NOMO-1 treated with DMSO at 0.1 percent for 48 hours (cell line): ENCODE data around the gene ASXL3.

Experiments
- DNase-seq: peaks from one replicate; lab custom pipeline; 2025; ENCODE audit not compliant: unreplicated experiment; lab: John Stamatoyannopoulos, UW

The ASXL3 gene

DNA sequence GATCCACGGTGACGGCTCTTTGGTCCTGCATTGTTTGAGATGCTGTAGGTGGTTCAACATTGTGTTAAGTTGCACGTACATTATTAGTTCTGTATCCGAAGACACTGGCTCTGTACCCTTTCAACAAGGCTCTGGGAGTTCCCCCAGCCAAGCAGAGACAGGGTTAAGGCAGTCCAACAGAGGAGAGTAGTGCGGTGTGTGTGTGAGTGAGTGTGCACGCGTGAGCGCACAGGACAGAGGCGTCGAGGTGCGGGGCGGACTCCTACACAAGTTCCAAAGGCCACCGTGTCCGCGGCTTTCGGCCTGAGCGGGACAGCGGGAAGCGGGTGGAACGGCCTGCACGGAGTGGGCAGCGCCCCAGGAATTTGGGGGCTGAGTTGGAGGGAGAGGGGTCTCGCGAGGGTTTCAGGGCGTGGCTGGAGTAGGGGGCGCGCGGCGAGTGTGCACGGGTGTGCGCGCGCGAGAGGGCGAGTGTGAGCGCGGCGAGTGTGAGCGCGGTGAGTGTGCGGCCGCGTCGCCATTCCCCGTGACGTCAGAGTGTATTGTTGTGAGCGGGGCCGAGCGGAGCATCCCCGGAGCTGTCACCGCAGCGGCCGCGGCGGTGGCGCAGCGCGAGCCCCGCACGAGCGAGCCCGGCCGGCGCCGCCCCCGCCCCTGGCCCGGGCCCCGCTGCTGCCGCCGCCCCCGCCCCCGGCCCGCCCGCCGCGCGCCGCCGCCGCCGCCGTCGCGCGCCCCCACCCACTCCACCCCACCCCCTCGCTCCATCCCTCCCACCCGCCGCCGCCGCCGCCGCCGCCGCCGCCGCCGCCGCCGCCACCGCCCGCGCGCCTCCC lies at the start of gene ASXL3:
Gene ASXL3, plus strand, starts transcription at position 535 of the 833 bp plus-strand sequence. CDS start 413 bp downstream, outside the sequence.
- no peak for DNase-seq

GRCh38 chr18:33532978-33533377 lies 45.0 kb upstream of the ASXL3 start:
- DNase-seq: no peak

GRCh38 chr18:33536904-33537303 lies 41.1 kb upstream of the ASXL3 start:
- DNase-seq: no peak

- DNase-seq: no peak
Measured at GRCh38 chr18:33538418-33539042, 39.5 kb upstream of the ASXL3 start.

GRCh38 chr18:33540392-33540791 lies 37.6 kb upstream of the ASXL3 start:
- DNase-seq: no peak

DNA sequence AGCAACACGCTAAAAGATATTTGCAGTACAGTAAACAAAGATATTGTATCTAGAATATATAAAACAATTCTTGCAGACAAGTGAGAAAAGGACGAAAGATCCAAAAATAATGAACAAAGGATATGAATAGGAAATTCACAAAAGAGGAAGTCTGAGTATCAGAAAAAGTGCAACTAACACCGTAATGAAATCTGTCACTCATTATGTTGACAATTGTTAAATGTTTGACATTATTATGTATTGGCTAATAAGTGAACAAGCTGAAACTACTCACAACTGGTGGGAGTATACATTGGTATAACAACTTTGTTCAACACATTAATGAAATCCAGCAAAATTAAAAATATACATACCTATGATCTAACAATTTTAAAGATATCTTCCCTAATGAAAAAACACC lies 36.7 kb upstream of the ASXL3 start:
- DNase-seq: no peak

- DNase-seq: no peak
Measured at GRCh38 chr18:33556846-33557245, 21.2 kb upstream of the ASXL3 start.

- DNase-seq: no peak
Measured at GRCh38 chr18:33557706-33558105, 20.3 kb upstream of the ASXL3 start.

- DNase-seq: no peak
Measured at GRCh38 chr18:33558529-33558928, 19.5 kb upstream of the ASXL3 start.

DNA sequence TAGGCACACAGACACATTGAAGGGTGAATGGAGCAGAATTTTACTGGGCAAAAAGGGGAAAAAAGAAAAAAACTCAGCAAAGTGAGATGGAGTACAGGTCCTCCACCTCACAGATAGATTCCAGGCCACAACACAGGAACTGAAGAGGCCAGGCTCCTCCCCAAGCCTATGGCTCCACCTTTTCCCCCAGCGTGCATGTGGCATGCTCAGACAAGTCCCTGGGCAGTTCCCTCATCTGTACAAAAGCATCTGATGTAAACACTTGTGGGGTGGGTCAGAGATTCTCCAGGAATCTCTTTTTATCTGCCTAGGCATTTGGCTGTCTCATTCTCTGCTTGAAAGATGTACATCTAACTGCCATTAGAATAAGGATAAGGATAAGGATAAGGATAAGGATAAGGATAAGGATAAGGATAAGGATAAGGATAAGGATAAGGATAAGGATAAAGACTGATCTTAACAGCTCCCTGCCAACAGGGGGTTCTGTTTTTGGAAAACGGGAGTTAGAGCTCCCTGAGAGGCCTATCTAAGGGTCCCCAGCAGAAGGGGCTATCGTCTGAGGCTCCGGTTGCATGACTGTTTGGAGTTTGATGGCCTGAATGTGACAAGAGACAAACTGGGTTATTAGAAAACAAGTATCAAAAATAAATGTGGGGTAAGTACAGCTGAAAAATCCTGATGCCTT lies 17.2 kb upstream of the ASXL3 start:
- DNase-seq: no peak

DNA sequence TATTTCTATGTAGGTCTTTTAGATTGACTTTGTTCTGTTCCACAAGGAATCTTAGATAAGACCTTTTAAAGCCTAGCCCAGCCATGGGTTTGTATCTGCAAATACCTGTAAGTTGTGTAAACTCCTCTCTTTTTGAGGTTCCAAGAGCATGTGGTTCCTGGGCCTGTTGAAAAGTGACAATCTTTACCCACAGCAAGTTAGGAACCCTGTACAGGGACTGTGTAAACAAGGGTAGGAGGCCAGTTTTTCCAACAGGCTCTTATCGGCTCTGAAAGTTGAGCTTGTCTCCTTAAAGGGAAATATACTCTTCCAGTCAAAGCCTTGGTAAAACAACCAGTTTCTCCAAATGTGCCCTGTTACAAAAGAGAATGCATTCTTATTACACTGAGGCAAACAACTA lies 15.3 kb upstream of the ASXL3 start:
- no peak for DNase-seq

- DNase-seq: no peak
Measured at GRCh38 chr18:33567705-33568104, 10.3 kb upstream of the ASXL3 start.

DNA sequence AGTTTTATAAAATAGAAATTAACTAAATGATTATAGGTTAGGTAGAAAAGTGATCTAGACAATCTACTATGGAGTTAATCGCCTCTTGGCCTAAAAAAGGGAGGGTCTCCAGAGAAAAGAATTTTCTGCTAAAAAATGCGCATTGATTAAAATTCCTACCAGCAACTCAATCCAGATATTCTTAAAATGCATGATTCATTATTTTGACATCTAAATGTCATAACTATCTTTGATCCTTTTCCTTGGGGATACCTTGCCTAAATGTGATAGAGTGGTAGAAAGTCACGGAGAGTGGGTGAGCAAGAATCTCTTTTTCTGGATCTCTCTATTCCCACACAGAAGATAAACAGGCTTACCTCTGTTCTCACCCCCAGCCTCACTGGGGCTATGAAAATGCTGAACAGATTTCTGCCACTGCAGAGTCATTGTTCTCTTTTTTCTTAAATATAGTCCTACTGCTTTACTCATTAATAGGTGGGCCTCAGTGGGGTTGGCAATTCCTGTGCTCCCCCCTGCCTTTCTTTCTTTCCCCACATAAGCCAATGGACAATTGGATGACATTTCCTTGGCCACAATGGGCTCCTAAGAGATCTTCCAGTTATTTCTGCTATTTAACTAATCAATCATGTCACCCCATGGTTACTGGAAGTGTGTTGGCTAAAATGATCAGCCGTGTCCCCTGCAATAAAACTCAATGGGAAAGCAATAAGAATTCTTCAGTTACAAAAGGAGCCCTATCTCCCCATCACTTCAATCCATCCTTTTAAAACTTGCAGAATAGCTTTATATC lies 5.8 kb upstream of the ASXL3 start:
- no peak for DNase-seq

GRCh38 chr18:33573193-33573592 lies 4.8 kb upstream of the ASXL3 start:
- DNase-seq: no peak

DNA sequence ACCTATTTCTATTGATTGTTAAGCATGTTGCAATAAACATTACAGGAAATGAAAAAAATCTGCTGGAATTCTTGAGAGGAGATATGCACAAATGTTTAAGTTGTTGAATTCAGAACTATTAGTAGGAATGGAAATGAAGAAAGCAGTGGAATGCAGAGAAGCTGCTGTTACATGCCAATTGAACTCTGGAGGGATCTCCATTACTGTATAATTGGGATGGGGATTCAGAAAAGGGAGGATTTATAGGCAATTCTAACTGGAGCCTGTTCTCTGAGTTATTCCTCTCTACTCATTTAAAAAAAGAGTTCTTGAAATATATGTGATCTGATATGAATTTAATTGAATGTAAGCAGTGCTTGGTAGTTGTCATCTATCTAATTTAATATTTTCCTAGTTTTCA lies 2.6 kb upstream of the ASXL3 start:
- DNase-seq: no peak

DNA sequence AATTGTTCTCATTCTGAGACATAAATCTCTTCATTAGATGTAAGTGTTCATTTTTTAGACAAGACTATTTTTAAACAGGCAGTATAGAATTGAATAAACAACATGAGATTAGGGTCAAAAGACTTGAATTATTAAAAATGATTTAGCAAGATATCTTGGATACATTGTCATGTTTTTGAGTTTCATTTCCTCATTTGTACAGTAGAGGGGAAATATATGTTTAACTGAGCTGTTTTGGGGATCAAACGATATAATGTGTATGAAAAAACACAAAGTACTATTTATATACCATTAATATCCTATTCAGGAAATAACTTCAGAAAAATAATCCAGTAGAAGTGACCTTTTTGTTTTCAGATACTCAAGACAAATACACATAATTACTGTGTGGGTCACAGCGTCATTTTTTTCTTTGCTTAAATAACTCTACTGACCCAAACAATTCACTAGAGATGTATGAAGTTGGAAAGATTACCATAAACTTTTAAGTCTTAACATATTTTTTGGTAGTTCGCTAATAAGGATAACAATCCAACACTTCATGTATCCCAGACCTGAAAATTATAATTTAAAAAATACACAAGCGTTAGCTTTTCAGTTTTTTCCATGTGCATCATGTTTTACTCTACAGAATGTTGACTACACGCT lies 896 bp upstream of the ASXL3 start:
- DNase-seq: peak; percentile 21

DNA sequence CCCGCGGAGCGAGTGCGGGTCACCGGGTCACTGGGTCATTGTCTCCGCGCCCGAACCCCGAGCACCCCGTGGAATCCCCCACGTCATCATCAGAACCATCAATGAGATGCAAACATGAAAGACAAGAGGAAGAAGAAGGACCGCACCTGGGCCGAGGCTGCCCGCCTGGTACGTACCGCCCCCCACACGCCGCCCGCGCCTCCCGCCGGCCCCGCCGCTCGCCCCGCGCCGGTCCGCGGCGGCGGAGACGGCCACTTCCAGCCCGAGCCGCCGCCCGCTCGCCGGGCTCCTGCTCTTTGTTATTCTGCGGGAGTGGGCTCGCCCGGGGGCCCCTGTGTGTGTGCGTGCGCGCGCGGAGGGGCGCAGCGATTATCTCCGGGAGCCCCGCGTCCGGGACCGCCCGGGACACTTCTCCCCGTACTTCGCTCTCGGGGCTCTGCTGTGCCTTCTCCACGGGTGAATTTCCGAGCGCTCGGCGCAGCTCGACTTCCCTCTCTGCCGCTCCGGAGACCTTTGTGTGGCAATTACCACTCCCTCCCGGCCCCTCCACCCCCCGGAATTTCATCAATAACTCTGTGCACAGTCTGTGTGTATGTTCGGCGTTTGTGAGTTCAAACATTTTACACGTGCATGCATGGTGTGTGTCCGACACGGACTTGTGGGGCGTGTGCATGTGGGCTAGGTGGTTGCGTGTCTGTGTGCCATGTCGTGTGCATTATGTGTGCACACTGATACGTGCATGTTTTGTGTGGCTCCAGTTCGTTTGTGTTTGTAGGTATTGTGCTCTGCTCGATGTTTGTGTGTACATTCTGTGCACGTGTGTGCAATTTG lies 714 bp downstream of the ASXL3 start:
- DNase-seq: no peak

GRCh38 chr18:33579349-33580215 lies 1.6 kb downstream of the ASXL3 start:
- no peak for DNase-seq

DNA sequence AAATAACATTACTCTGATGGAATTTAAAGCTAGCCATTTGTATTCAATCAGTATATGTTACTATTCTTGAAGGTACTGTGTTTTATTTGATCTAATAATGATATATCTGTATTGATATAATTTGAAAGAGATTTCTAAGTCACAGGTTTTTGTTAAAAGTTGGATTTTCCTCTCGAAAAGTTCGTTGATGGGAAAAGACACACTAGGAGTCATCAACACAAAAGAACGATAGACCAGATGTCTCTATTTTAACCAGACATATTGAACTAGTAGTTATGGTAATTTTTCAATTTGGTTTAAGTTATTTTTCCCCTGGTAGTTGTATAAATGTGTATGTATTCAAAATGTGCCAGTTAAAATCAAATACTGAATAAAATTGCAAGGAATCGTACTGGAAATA lies 2.5 kb downstream of the ASXL3 start:
- no peak for DNase-seq
